Measurements from ENCODE around the gene GPR87. TPM values are rescaled to one million over a fixed set of nuclear protein-coding genes. Genes with fewer than 3 reads are reported as not detected.

The GPR87 gene
- total RNA-seq, 4 donors from 2014 or later, result 14.7 to 44.3 (median 30.9) TPM

DNA sequence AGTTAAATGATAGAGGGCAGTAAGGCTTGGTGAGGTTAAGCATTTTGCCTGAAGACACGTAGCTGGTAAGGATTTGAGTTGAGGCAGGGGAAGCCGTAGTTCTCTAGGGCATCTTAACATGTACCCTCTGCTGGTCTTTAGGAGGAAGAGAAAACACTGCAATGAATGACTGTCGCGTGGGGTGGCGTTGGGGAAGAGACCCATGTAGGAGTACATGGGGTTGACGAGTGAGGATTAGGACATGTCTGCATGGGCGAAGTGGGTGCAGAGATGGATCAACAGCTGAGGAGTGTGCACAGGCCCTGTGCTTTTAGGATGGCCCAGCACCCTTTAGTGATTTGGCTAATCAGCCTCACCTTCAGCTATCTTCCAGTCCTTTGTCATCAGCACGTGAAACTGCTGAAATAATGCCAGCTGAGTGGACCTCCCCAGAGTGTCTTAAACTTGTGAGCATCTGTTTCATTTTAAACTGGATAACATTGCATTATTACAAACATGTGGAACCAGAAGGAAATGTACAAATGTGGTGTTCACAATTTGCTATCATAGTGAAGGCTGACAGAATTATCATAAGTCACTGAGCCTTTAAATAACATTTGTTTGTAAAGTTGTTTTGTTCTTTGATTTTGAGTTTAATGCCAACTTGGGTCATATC, 53.6 kb downstream of the GPR87 start:
- no peaks in the 10 kb centered on the region for H3K36me3 ChIP-seq
- H3K27me3 ChIP-seq, result no peaks in the 10 kb centered on the region
- H3K27ac ChIP-seq, result no peak overlapping the region
- no peak for DNase-seq (ENCODE audit: low spot score in 2 of 2)
- peaks cover 3% of the 10 kb centered on the region for H3K4me1 ChIP-seq
- no peaks in the 10 kb centered on the region for H3K9me3 ChIP-seq
- TF ChIP-seq POLR2AphosphoS5 (IDR thresholded peaks at IDR 0.05), result no peak
- TF ChIP-seq POLR2A (IDR thresholded peaks at IDR 0.05), result no peak
- TF ChIP-seq, protein P1, sequence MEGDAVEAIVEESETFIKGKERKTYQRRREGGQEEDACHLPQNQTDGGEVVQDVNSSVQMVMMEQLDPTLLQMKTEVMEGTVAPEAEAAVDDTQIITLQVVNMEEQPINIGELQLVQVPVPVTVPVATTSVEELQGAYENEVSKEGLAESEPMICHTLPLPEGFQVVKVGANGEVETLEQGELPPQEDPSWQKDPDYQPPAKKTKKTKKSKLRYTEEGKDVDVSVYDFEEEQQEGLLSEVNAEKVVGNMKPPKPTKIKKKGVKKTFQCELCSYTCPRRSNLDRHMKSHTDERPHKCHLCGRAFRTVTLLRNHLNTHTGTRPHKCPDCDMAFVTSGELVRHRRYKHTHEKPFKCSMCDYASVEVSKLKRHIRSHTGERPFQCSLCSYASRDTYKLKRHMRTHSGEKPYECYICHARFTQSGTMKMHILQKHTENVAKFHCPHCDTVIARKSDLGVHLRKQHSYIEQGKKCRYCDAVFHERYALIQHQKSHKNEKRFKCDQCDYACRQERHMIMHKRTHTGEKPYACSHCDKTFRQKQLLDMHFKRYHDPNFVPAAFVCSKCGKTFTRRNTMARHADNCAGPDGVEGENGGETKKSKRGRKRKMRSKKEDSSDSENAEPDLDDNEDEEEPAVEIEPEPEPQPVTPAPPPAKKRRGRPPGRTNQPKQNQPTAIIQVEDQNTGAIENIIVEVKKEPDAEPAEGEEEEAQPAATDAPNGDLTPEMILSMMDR (IDR thresholded peaks at IDR 0.05), result no peak
- no peak for TF ChIP-seq EP300 (IDR thresholded peaks at IDR 0.05)
- H3K4me3 ChIP-seq, result no peak overlapping the region
- 68% methylated on average over 8 of the region's 8 CpGs for WGBS

DNA sequence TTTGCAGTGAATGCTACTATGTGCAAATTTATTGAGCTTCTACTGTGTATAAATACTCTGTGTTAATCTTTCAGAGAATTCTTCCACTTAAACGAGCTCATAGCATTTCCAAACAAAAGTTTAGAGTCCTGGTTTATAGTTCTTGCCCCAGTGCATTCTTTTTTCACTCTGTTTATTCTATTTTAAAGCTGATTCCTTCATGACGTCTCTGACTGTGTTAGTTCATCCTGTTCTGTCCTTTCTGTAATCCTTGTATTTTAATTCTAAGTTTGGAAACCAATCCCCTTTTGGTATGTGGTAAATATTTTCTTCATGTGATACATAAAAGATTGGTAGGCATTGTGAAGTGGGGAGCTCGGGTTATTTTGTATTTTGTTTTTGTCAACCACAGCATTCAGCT, 57.0 kb downstream of the GPR87 start:
- Histone ChIP-seq H3K4me1 (no peaks in the 10 kb centered on the region), H3K27ac (no peak overlapping the region), H3K36me3 (no peaks in the 10 kb centered on the region), H3K27me3 (no peaks in the 10 kb centered on the region), H3K4me3 (no peak overlapping the region), H3K9me3 (no peaks in the 10 kb centered on the region)
- no peak for DNase-seq (ENCODE audit: low spot score in 2 of 2)
- WGBS, result 77% methylated on average over 3 of the region's 3 CpGs
- TF ChIP-seq POLR2A (IDR thresholded peaks at IDR 0.05) (no peak), POLR2AphosphoS5 (IDR thresholded peaks at IDR 0.05) (no peak), EP300 (IDR thresholded peaks at IDR 0.05) (peak; percentile 36)
- TF ChIP-seq, protein P1 (IDR thresholded peaks at IDR 0.05), result no peak

DNA sequence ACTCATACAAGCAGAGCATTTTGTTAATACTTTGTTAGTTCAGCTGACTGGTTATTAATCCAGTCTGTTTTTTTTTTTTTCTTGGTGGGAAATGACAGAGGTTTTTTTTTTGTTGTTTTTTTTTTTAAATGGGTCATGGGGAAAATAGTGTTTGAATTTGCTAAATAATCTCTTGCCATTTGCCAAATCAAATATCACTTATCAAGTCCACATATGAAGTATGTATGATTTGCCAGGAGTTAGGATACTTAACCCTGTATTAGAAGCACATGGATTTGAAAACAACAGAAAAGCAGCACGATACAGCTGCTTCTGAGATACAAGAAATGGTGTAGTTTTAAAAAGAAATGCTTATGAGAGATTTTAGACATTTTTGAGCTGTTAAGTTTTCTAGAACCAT, 59.9 kb downstream of the GPR87 start:
- 84% methylated on average over 1 of the region's 1 CpG for WGBS
- Histone ChIP-seq H3K4me3 (no peak overlapping the region), H3K9me3 (no peaks in the 10 kb centered on the region), H3K27ac (no peak overlapping the region), H3K36me3 (no peaks in the 10 kb centered on the region), H3K4me1 (no peaks in the 10 kb centered on the region), H3K27me3 (no peaks in the 10 kb centered on the region)
- TF ChIP-seq POLR2AphosphoS5 (IDR thresholded peaks at IDR 0.05), result no peak
- TF ChIP-seq EP300 (IDR thresholded peaks at IDR 0.05), result no peak
- no peak for TF ChIP-seq POLR2A (IDR thresholded peaks at IDR 0.05)
- TF ChIP-seq, protein P1 (IDR thresholded peaks at IDR 0.05), result no peak
- no peak for DNase-seq (ENCODE audit: low spot score in 2 of 2)

DNA sequence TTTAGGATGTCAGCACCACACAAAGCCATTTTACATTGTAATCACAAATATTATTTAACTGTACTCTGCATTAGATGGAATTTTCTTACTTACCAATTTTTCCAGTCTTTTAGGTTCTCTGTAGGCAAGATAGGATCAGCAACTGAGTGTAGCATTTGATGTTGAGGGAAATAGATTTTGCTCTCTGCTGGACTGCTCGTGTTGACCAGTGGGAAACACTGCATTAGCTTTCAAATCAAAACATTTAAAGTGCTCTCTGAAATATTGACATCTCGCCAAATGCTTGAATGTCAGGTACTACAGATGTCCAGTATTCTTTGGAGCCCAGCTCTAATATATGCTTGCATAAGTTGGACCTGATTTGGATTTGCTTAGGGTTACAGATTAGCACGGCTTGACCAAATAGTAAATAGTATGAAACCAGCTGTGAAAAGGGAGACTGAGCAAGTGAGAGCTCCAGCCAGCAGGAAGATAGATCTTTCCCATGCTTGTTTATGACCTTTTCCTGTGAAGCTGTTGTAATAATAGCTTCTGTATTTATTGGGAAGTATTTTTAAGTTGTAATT, 67.8 kb downstream of the GPR87 start:
- Histone ChIP-seq H3K4me3 (no peak overlapping the region), H3K4me1 (peaks cover 4% of the 10 kb centered on the region), H3K36me3 (no peaks in the 10 kb centered on the region), H3K9me3 (no peaks in the 10 kb centered on the region), H3K27me3 (no peaks in the 10 kb centered on the region), H3K27ac (no peak overlapping the region)
- TF ChIP-seq, protein P1 (IDR thresholded peaks at IDR 0.05), result no peak
- no peak for TF ChIP-seq POLR2A (IDR thresholded peaks at IDR 0.05)
- TF ChIP-seq POLR2AphosphoS5 (IDR thresholded peaks at IDR 0.05), result no peak
- TF ChIP-seq EP300 (IDR thresholded peaks at IDR 0.05), result no peak
- no peak for DNase-seq (ENCODE audit: low spot score in 2 of 2)
- WGBS, result 63% methylated on average over 3 of the region's 3 CpGs

Other genes starting within 250 kb of the GPR87 start
- gene MED12L, start 231.2 kb downstream of the GPR87 start, total RNA-seq, result under 1 TPM; 0.08 to 0.80 (median 0.22) TPM
- 1 to 10 TPM in 3 of 4 donors, under 1 TPM in 1; 0.76 to 1.5 (median 1.3) TPM for gene GPR171, start 113.6 kb downstream of the GPR87 start, total RNA-seq
- gene P2RY14, start 38.3 kb downstream of the GPR87 start, total RNA-seq, result 1 to 10 TPM; 1.1 to 4.2 (median 2.4) TPM
- 1 to 10 TPM in 2 of 4 donors, under 1 TPM in 2; 0.53 to 3.4 (median 1.3) TPM for gene P2RY13, start 12.7 kb upstream of the GPR87 start, total RNA-seq
- gene P2RY12, start 67.9 kb upstream of the GPR87 start, total RNA-seq, result 1 to 10 TPM in 1 of 4 donors, not detected in 3; 1.2 TPM
- 1 to 10 TPM in 3 of 4 donors, under 1 TPM in 1; 0.96 to 7.1 (median 1.7) TPM for gene IGSF10, start 144.2 kb upstream of the GPR87 start, total RNA-seq